GM21526 (cell line): ENCODE measurements around the gene HLA-DOB.
"Not testable (repeated sequence)": the region's sequence is repeated elsewhere in the genome, so short reads cannot be mapped to it uniquely, and the experiment has no call there.

Source experiments
- ATAC-seq: cut with Tn5 transposase; IDR thresholded peaks from one replicate; pipeline ENCODE4 v1.9.1; 2021; ENCODE audit warnings: moderate library complexity; ENCODE audit not compliant: unreplicated experiment, low FRiP score

The HLA-DOB gene

GRCh38 chr6:32815996-32816395, 806 bp downstream of the HLA-DOB start:
- peak; percentile 46 for ATAC-seq

GRCh38 chr6:32815115-32815514, 1.7 kb downstream of the HLA-DOB start:
- ATAC-seq: no peak

GRCh38 chr6:32814145-32814544, 2.7 kb downstream of the HLA-DOB start:
- no peak for ATAC-seq

GRCh38 chr6:32809171-32809570, 7.6 kb downstream of the HLA-DOB start:
- no peak for ATAC-seq

GRCh38 chr6:32807020-32807580, 9.7 kb downstream of the HLA-DOB start:
- no peak for ATAC-seq

- ATAC-seq: not testable (repeated sequence)
Measured at GRCh38 chr6:32805404-32805803, 11.4 kb downstream of the HLA-DOB start.

GRCh38 chr6:32803416-32803815, 13.4 kb downstream of the HLA-DOB start:
- no peak for ATAC-seq

- ATAC-seq: no peak
Measured at GRCh38 chr6:32799740-32800139, 17.1 kb downstream of the HLA-DOB start.

GRCh38 chr6:32799168-32799567, 17.6 kb downstream of the HLA-DOB start:
- ATAC-seq: no peak

GRCh38 chr6:32796848-32797776, 19.7 kb downstream of the HLA-DOB start:
- no peak for ATAC-seq

GRCh38 chr6:32794510-32794909, 22.3 kb downstream of the HLA-DOB start:
- ATAC-seq: no peak

- no peak for ATAC-seq
Measured at GRCh38 chr6:32792901-32793435, 23.8 kb downstream of the HLA-DOB start.

- no peak for ATAC-seq
Measured at GRCh38 chr6:32790306-32790705, 26.5 kb downstream of the HLA-DOB start.

GRCh38 chr6:32785781-32786533, 30.8 kb downstream of the HLA-DOB start:
- ATAC-seq: no peak

- not testable (repeated sequence) for ATAC-seq
Measured at GRCh38 chr6:32782923-32783322, 33.9 kb downstream of the HLA-DOB start.

GRCh38 chr6:32779036-32779435, 37.8 kb downstream of the HLA-DOB start:
- no peak for ATAC-seq

- no peak for ATAC-seq
Measured at GRCh38 chr6:32775071-32775470, 41.7 kb downstream of the HLA-DOB start.

- no peak for ATAC-seq
Measured at GRCh38 chr6:32774426-32774825, 42.4 kb downstream of the HLA-DOB start.

GRCh38 chr6:32772656-32773055, 44.1 kb downstream of the HLA-DOB start:
- no peak for ATAC-seq

GRCh38 chr6:32764048-32764447, 52.8 kb downstream of the HLA-DOB start:
- ATAC-seq: no peak

GRCh38 chr6:32763421-32763820, 53.4 kb downstream of the HLA-DOB start, which contains the start of gene HLA-DQB2:
Gene HLA-DQB2, minus strand, starts transcription at chr6:32763532. Its CDS starts 62 bp downstream, at chr6:32763470.
- no peak for ATAC-seq
